ENCODE measurements around the gene BACE1. TPM values are rescaled to one million over a fixed set of nuclear protein-coding genes. Genes with fewer than 3 reads are reported as not detected.

The BACE1 gene
- total and polyA plus RNA-seq, 2 donors (not counting 1 experiment from before 2014, with no cell fraction given), result 0.06 TPM; not detected in 1

- WGBS (ENCODE audit: insufficient coverage), result 100% methylated on average over 1 of the region's 4 CpGs
- DNase-seq, result no peak
- H3K27me3 Mint-ChIP-seq, result no peaks in the 10 kb centered on the region
- no peak overlapping the region for H3K9ac ChIP-seq (ENCODE audit: low read length)
- H3K4me3 ChIP-seq (ENCODE audit: control extremely low read depth in 1 of 5, extremely low read depth in 1 of 5, insufficient read depth in 1 of 5, low read depth in 2 of 5, low read length in 4 of 5), result no peak overlapping the region
- no peak overlapping the region for H3K4me3 Mint-ChIP-seq
- H4K20me1 ChIP-seq (ENCODE audit: control insufficient read depth, insufficient read depth, low read length, poor library complexity, severe bottlenecking), result no peaks in the 10 kb centered on the region
- no peaks in the 10 kb centered on the region for H3K4me1 Mint-ChIP-seq
- H3K27ac Mint-ChIP-seq, result no peak overlapping the region
- H3K36me3 ChIP-seq (replicated peaks in 1 of 2; ENCODE audit: control extremely low read depth in 1 of 2, control insufficient read depth in 1 of 2, extremely low read depth in 1 of 2, insufficient read depth in 2 of 2, low read length in 1 of 2), result peaks cover 9 to 46% of the 10 kb centered on the region in 2 experiments
- H3K79me2 ChIP-seq (ENCODE audit: control insufficient read depth, insufficient read depth, low read length), result no peaks in the 10 kb centered on the region
- H3K9me3 ChIP-seq (ENCODE audit: control extremely low read depth in 1 of 3, control insufficient read depth in 2 of 3, insufficient read depth in 1 of 3, low read length in 2 of 3), result no peaks in the 10 kb centered on the region
- no peaks in the 10 kb centered on the region for H3K27me3 ChIP-seq (replicated peaks in 1 of 4; ENCODE audit: control extremely low read depth in 1 of 4, control insufficient read depth in 3 of 4, insufficient read depth in 4 of 4, low read length in 3 of 4)
- H2AFZ ChIP-seq (ENCODE audit: insufficient read depth, low read depth, low read length, poor library complexity, severe bottlenecking), result no peak overlapping the region
- ChIA-PET CTCF (no interaction called here), POLR2A (no interaction called here)
- intact Hi-C loops (cut with micrococcal nuclease), result no loop called here
- no peaks in the 10 kb centered on the region for H3K4me1 ChIP-seq (ENCODE audit: control insufficient read depth in 2 of 2, insufficient read depth in 2 of 2, low read length in 2 of 2)
- H3K27ac ChIP-seq (ENCODE audit: low read length in 2 of 2), result no peak overlapping the region
- H3K9me3 Mint-ChIP-seq (ENCODE audit: insufficient read depth), result no peaks in the 10 kb centered on the region
- no peak overlapping the region for H3K4me2 ChIP-seq (replicated peaks; ENCODE audit: low read depth, low read length, poor library complexity, severe bottlenecking)
- no peak for TF ChIP-seq CTCF (IDR thresholded peaks at IDR 0.05)
- TF ChIP-seq EZH2 (IDR thresholded peaks at IDR 0.05; ENCODE audit: borderline replicate concordance, insufficient read depth, low read depth, low read length, poor library complexity, severe bottlenecking), result no peak
- no peak for ATAC-seq (ENCODE audit: low read depth)
Observed at GRCh38 chr11:117248341-117248740, 67.7 kb downstream of the BACE1 start.

- Histone ChIP-seq H3K9ac (ENCODE audit: low read length) (no peak overlapping the region), H3K4me3 (ENCODE audit: control extremely low read depth in 1 of 5, extremely low read depth in 1 of 5, insufficient read depth in 1 of 5, low read depth in 2 of 5, low read length in 4 of 5) (no peak overlapping the region), H3K27ac (ENCODE audit: low read length in 2 of 2) (no peak overlapping the region), H4K20me1 (ENCODE audit: control insufficient read depth, insufficient read depth, low read length, poor library complexity, severe bottlenecking) (no peaks in the 10 kb centered on the region), H3K36me3 (replicated peaks in 1 of 2; ENCODE audit: control extremely low read depth in 1 of 2, control insufficient read depth in 1 of 2, extremely low read depth in 1 of 2, insufficient read depth in 2 of 2, low read length in 1 of 2) (peaks cover 5 to 27% of the 10 kb centered on the region in 2 experiments), H3K27me3 (replicated peaks in 1 of 4; ENCODE audit: control extremely low read depth in 1 of 4, control insufficient read depth in 3 of 4, insufficient read depth in 4 of 4, low read length in 3 of 4) (no peaks in the 10 kb centered on the region), H2AFZ (ENCODE audit: insufficient read depth, low read depth, low read length, poor library complexity, severe bottlenecking) (no peak overlapping the region), H3K4me1 (ENCODE audit: control insufficient read depth in 2 of 2, insufficient read depth in 2 of 2, low read length in 2 of 2) (no peaks in the 10 kb centered on the region), H3K79me2 (ENCODE audit: control insufficient read depth, insufficient read depth, low read length) (no peaks in the 10 kb centered on the region), H3K4me2 (replicated peaks; ENCODE audit: low read depth, low read length, poor library complexity, severe bottlenecking) (no peak overlapping the region), H3K9me3 (ENCODE audit: control extremely low read depth in 1 of 3, control insufficient read depth in 2 of 3, insufficient read depth in 1 of 3, low read length in 2 of 3) (no peaks in the 10 kb centered on the region)
- Mint-ChIP-seq H3K9me3 (ENCODE audit: insufficient read depth) (no peaks in the 10 kb centered on the region), H3K27me3 (no peaks in the 10 kb centered on the region), H3K4me1 (peaks cover 2% of the 10 kb centered on the region), H3K27ac (no peak overlapping the region), H3K4me3 (no peak overlapping the region)
- ATAC-seq (ENCODE audit: low read depth) (no peak), DNase-seq (no peak)
- WGBS (ENCODE audit: insufficient coverage), result 92% methylated on average over 3 of the region's 6 CpGs
- TF ChIP-seq EZH2 (IDR thresholded peaks at IDR 0.05; ENCODE audit: borderline replicate concordance, insufficient read depth, low read depth, low read length, poor library complexity, severe bottlenecking), result no peak
- no peak for TF ChIP-seq CTCF (IDR thresholded peaks at IDR 0.05)
- intact Hi-C loops (cut with micrococcal nuclease), result no loop called here
- ChIA-PET CTCF (interaction anchor here (3.0 kb wide), 1 partner anchor 13 kb away, joined by 13 read pairs; no protein-coding TSS in a partner anchor), POLR2A (no interaction called here)
Observed at GRCh38 chr11:117239295-117239694, 76.8 kb downstream of the BACE1 start.

Measured in B cell (primary cell).